Liver (tissue), 3 donors: ENCODE results near the gene CDH22.

Source experiments
- GABPA ChIP-seq, 2 donors: IDR thresholded peaks in 1 of 2; conservative IDR thresholded peaks in 1 of 2; 2 replicates each; pipeline ENCODE4 v1.6.1; 2016; ENCODE audit warnings: antibody characterized with exemption in 2 of 2, mild to moderate bottlenecking in 1 of 2, moderate library complexity in 1 of 2
- SP1 ChIP-seq: IDR thresholded peaks from 2 replicates; pipeline ENCODE4 v1.6.1; 2018; ENCODE audit warnings: antibody characterized with exemption, mild to moderate bottlenecking
- TAF1 ChIP-seq: conservative IDR thresholded peaks from 2 replicates; pipeline ENCODE4 v1.6.1; 2016; ENCODE audit warnings: antibody characterized with exemption, mild to moderate bottlenecking
- YY1 ChIP-seq: IDR thresholded peaks from 2 replicates; pipeline ENCODE4 v1.6.1; 2016; ENCODE audit warnings: antibody characterized with exemption, mild to moderate bottlenecking
- TF ChIP-seq, protein P1 (sequence below): fragments of 150-350 bp; IDR thresholded peaks from 2 replicates; pipeline ENCODE4 v1.5.1; 2017; ENCODE audit warnings: improper control_type of control experiment, low read depth, low read length; ENCODE audit not compliant: missing input control
- donor health status: healthy.
- donor health status: healthy.

DNA sequence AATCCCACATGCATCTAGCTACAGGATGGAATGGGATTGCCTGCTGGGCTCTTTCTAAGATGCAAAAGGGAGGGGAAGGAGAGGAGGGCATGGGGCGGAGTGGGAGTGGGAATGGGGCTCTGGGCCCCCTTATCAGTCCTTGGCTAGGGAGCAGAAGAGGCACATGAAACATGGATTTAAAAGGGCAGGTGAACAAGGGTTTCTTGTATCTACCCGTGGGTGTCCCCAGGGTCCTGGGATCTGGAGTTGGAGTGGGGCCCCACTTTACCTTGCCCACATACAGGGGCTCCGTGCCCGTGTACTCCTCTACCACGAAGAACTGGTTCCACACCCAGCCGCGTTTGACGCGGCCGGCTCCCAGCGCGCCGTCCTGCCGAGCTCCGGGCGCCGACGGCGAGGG is 57.5 kb downstream of the CDH22 start:
- TF ChIP-seq, protein P1, sequence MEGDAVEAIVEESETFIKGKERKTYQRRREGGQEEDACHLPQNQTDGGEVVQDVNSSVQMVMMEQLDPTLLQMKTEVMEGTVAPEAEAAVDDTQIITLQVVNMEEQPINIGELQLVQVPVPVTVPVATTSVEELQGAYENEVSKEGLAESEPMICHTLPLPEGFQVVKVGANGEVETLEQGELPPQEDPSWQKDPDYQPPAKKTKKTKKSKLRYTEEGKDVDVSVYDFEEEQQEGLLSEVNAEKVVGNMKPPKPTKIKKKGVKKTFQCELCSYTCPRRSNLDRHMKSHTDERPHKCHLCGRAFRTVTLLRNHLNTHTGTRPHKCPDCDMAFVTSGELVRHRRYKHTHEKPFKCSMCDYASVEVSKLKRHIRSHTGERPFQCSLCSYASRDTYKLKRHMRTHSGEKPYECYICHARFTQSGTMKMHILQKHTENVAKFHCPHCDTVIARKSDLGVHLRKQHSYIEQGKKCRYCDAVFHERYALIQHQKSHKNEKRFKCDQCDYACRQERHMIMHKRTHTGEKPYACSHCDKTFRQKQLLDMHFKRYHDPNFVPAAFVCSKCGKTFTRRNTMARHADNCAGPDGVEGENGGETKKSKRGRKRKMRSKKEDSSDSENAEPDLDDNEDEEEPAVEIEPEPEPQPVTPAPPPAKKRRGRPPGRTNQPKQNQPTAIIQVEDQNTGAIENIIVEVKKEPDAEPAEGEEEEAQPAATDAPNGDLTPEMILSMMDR: no peak
- no peak for TF ChIP-seq YY1
- no peak for TF ChIP-seq TAF1
- no peak for TF ChIP-seq GABPA (IDR thresholded peaks at IDR 0.05 in 1 of 2, conservative IDR thresholded peaks at IDR 0.05 in 1 of 2)
- TF ChIP-seq SP1: no peak
